ENCODE measurements around the gene GZMH.

The GZMH gene

DNA sequence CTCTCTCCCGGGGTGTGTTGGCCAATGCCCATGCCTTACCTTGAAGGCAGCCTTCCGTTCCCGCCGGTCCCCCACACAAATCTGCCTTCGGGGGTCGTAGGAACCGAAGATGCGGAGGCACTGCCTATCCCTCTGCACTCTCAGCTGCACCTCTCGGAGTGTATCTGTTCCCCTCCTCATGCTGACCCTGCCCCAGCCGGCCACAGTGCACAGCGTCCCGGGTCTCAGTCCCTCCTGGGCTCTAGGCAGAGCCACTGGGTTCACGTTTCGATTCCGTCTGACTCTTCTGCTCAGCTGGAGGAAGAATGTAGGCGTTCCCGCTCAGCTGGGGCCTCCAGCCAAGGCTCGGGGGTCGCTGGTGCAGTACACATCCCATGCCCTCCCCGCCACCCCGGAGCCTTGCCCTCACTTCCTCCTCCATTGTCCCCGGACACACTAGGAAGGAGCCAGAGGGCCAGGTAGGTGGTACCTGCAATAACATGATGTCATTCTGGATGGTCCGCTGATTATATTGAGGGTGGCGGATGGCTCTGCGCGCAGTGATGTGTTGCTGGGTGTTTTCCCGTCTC is 35.2 kb downstream of the GZMH start:
- Histone ChIP-seq H3K4me3 (ENCODE audit: low read length, poor library complexity, severe bottlenecking) (peak overlapping the region; percentile 84), H2AFZ (ENCODE audit: low read length) (no peak overlapping the region), H3K4me1 (ENCODE audit: insufficient read depth, low read length, poor library complexity, severe bottlenecking) (peaks cover 68% of the 10 kb centered on the region), H4K20me1 (ENCODE audit: insufficient read depth, low read length, poor library complexity, severe bottlenecking) (peaks cover 6% of the 10 kb centered on the region), H3K9me2 (replicated peaks; ENCODE audit: low read depth, low read length) (no peaks in the 10 kb centered on the region), H3K27me3 (ENCODE audit: insufficient read depth, low read length, poor library complexity, severe bottlenecking) (no peaks in the 10 kb centered on the region), H3K4me2 (ENCODE audit: low read depth, low read length, poor library complexity, severe bottlenecking) (peak overlapping the region; percentile 93), H3K9me3 (ENCODE audit: insufficient read depth, low read depth, low read length) (no peaks in the 10 kb centered on the region), H3F3A (ENCODE audit: low read depth) (peaks cover 10% of the 10 kb centered on the region; the same call in 1 of the 2 replicates), H3K79me2 (ENCODE audit: insufficient read depth, low read length) (peaks cover 36% of the 10 kb centered on the region), H3K9ac (ENCODE audit: low read depth, low read length, poor library complexity, severe bottlenecking) (peak overlapping the region; percentile 91), H3K36me3 (ENCODE audit: insufficient read depth, low read length) (no peaks in the 10 kb centered on the region)
- TF ChIP-seq EZH2phosphoT487 (IDR thresholded peaks at IDR 0.05; ENCODE audit: borderline replicate concordance) (no peak), CTCF (conservative IDR thresholded peaks at IDR 0.05; ENCODE audit: low read length) (no peak)

GRCh38 chr14:24566318-24566717 is 43.2 kb downstream of the GZMH start:
- TF ChIP-seq CTCF (conservative IDR thresholded peaks at IDR 0.05; ENCODE audit: low read length) (no peak), EZH2phosphoT487 (IDR thresholded peaks at IDR 0.05; ENCODE audit: borderline replicate concordance) (no peak)
- H3K36me3 ChIP-seq (ENCODE audit: insufficient read depth, low read length): no peaks in the 10 kb centered on the region
- H3K4me1 ChIP-seq (ENCODE audit: insufficient read depth, low read length, poor library complexity, severe bottlenecking): peaks cover 4% of the 10 kb centered on the region
- no peak overlapping the region for H2AFZ ChIP-seq (ENCODE audit: low read length)
- no peak overlapping the region for H3K9ac ChIP-seq (ENCODE audit: low read depth, low read length, poor library complexity, severe bottlenecking)
- peaks cover 2% of the 10 kb centered on the region; the same call in 1 of the 2 replicates for H3F3A ChIP-seq (ENCODE audit: low read depth)
- no peak overlapping the region for H3K4me3 ChIP-seq (ENCODE audit: low read length, poor library complexity, severe bottlenecking)
- H3K27me3 ChIP-seq (ENCODE audit: insufficient read depth, low read length, poor library complexity, severe bottlenecking): no peaks in the 10 kb centered on the region
- no peaks in the 10 kb centered on the region for H3K9me2 ChIP-seq (replicated peaks; ENCODE audit: low read depth, low read length)
- no peak overlapping the region for H3K4me2 ChIP-seq (ENCODE audit: low read depth, low read length, poor library complexity, severe bottlenecking)
- H3K79me2 ChIP-seq (ENCODE audit: insufficient read depth, low read length): no peaks in the 10 kb centered on the region
- H4K20me1 ChIP-seq (ENCODE audit: insufficient read depth, low read length, poor library complexity, severe bottlenecking): no peaks in the 10 kb centered on the region
- H3K9me3 ChIP-seq (ENCODE audit: insufficient read depth, low read depth, low read length): peaks cover 11% of the 10 kb centered on the region; the same call in 1 of the 2 replicates

DNA sequence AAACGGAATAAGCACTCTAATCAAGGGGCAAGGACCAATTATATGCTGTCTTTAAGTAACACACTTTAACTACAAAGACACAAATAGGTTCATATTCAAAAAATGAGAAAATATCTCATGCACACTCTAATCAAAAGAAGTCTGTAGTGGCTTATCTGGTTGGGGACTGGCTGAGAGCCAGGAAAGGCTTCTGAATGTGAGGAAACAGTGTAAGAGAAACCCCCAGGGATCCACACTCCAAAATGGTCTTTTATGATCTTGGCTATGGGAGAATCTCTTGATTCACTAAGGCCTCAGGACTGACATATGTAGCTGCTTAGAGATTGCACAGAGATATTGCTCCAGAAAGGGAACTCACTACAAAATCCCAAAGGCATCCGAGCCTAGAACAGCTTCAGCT is 43.7 kb downstream of the GZMH start:
- H3K27me3 ChIP-seq (ENCODE audit: insufficient read depth, low read length, poor library complexity, severe bottlenecking): no peaks in the 10 kb centered on the region
- no peak overlapping the region for H3K9ac ChIP-seq (ENCODE audit: low read depth, low read length, poor library complexity, severe bottlenecking)
- H3K4me2 ChIP-seq (ENCODE audit: low read depth, low read length, poor library complexity, severe bottlenecking): no peak overlapping the region
- peaks cover 11% of the 10 kb centered on the region; the same call in 1 of the 2 replicates for H3K9me3 ChIP-seq (ENCODE audit: insufficient read depth, low read depth, low read length)
- H3F3A ChIP-seq (ENCODE audit: low read depth): no peaks in the 10 kb centered on the region
- H3K4me3 ChIP-seq (ENCODE audit: low read length, poor library complexity, severe bottlenecking): no peak overlapping the region
- no peak for TF ChIP-seq CTCF (conservative IDR thresholded peaks at IDR 0.05; ENCODE audit: low read length)
- TF ChIP-seq EZH2phosphoT487 (IDR thresholded peaks at IDR 0.05; ENCODE audit: borderline replicate concordance): no peak
- no peaks in the 10 kb centered on the region for H3K9me2 ChIP-seq (replicated peaks; ENCODE audit: low read depth, low read length)
- no peaks in the 10 kb centered on the region for H4K20me1 ChIP-seq (ENCODE audit: insufficient read depth, low read length, poor library complexity, severe bottlenecking)
- no peak overlapping the region for H2AFZ ChIP-seq (ENCODE audit: low read length)
- H3K4me1 ChIP-seq (ENCODE audit: insufficient read depth, low read length, poor library complexity, severe bottlenecking): no peaks in the 10 kb centered on the region
- H3K36me3 ChIP-seq (ENCODE audit: insufficient read depth, low read length): no peaks in the 10 kb centered on the region
- no peaks in the 10 kb centered on the region for H3K79me2 ChIP-seq (ENCODE audit: insufficient read depth, low read length)
